Endothelial cell of umbilical vein (primary cell): Measurements from ENCODE around the gene YY1.

Source experiments
- POLR2A ChIP-seq: IDR thresholded peaks from 2 replicates; pipeline ENCODE4 v1.6.1; 2012; ENCODE audit warnings: low read depth, mild to moderate bottlenecking, control low read depth, low read length
- TF ChIP-seq, protein P1 (sequence below), 2 donors: IDR thresholded peaks; 1 replicate in 1 of 2; 2 replicates in 1 of 2; pipeline ENCODE4 v1.5.1; 2011; ENCODE audit warnings: low read length in 2 of 2, mild to moderate bottlenecking in 2 of 2, moderate library complexity in 2 of 2, control low read depth in 1 of 2, inconsistent platforms in 1 of 2, low read depth in 1 of 2; ENCODE audit not compliant: insufficient read depth in 1 of 2; ENCODE audit errors: extremely low read depth in 1 of 2
- TF ChIP-seq, protein P2 (sequence below): IDR thresholded peaks from 2 replicates; pipeline ENCODE4 v1.6.1; 2011; ENCODE audit not compliant: insufficient read depth, insufficient read length

DNA sequence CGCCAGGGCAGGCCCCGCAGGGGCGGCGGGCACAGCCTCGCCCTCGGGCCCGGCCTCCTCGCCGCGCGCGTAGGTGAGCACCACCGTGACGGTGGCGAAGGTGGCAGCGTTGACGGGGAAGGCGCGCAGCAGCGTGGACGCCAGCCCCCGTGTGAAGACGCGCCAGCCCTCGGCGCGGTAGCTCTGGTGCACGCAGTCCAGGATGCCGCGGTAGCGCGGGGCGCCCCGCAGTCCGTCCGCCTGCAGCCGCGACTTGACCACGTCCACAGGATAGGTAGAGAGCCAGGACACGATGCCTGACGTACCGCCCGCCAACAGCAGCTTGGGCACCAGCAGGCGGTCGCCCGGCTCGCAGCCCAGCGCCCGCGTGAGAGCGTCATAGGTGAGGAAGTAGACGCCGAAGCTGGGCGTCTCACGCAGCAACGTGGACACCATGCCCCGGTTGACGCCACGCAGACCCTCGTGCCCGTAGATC, 53.4 kb downstream of the YY1 start:
- TF ChIP-seq, protein P1, sequence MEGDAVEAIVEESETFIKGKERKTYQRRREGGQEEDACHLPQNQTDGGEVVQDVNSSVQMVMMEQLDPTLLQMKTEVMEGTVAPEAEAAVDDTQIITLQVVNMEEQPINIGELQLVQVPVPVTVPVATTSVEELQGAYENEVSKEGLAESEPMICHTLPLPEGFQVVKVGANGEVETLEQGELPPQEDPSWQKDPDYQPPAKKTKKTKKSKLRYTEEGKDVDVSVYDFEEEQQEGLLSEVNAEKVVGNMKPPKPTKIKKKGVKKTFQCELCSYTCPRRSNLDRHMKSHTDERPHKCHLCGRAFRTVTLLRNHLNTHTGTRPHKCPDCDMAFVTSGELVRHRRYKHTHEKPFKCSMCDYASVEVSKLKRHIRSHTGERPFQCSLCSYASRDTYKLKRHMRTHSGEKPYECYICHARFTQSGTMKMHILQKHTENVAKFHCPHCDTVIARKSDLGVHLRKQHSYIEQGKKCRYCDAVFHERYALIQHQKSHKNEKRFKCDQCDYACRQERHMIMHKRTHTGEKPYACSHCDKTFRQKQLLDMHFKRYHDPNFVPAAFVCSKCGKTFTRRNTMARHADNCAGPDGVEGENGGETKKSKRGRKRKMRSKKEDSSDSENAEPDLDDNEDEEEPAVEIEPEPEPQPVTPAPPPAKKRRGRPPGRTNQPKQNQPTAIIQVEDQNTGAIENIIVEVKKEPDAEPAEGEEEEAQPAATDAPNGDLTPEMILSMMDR (IDR thresholded peaks at IDR 0.05; ENCODE audit: extremely low read depth in 1 of 2, insufficient read depth in 1 of 2, low read depth in 1 of 2, low read length in 2 of 2), result no peak
- TF ChIP-seq, protein P2, sequence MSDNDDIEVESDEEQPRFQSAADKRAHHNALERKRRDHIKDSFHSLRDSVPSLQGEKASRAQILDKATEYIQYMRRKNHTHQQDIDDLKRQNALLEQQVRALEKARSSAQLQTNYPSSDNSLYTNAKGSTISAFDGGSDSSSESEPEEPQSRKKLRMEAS, result no peak
- TF ChIP-seq POLR2A, result no peak
